ENCODE measurements around the gene MYLK.

DNA sequence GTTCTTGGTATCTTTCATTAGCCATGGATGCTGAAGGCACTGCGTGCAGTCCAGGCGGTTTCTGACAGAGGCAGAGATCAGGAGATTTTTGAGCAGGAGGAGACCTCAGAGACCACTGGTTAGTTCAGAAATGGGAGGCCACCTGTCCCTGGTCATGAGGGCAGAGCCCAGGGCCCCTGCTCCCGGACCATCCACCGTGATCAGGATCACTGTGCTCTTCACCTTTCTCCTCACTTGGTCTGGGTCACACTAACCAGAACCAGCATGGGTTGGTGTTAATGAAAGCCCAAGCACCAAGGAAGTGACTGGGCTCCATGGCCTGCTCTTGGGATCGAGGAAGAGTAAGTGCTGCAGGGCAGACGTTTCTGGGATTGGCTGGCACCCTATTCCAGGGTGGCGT is 257.3 kb downstream of the MYLK start:
- TF ChIP-seq CTCF (IDR thresholded peaks at IDR 0.05) (no peak), POLR2A (IDR thresholded peaks at IDR 0.05) (no peak)
